Frontal cortex (tissue), 4 donors: Measurements from ENCODE around the gene NEUROG2. TPM values are rescaled to one million over a fixed set of nuclear protein-coding genes. Genes with fewer than 3 reads are reported as not detected.
"Not testable (repeated sequence)": the region's sequence is repeated elsewhere in the genome, so short reads cannot be mapped to it uniquely, and the experiment has no call there.

ENCODE experiments used
- DNase-seq, 2 donors: peaks; one replicate each; pipeline ENCODE4 v3.0.0; 2012; ENCODE audit warnings: low spot score in 2 of 2
- FAIRE-seq: peaks from 2 replicates; lab custom pipeline; 2012; peaks lifted over from hg19 to GRCh38; lab: Jason Lieb, UNC
- total RNA-seq: library from RNA; depleted of rRNA; stranded (reverse); fragments of >200 nt; gene quantifications from one replicate; pipeline ENCODE4 v1.2.3, GENCODE V29; 2014
- donor health status: control.
- donor health status: control.
- donor health status: control.

NEUROG2 gene
- 36.7 TPM for total RNA-seq

- DNase-seq (no peak), FAIRE-seq (no peak)
Observed at GRCh38 chr4:112516066-112516470, at the start of gene NEUROG2. Gene NEUROG2 (minus strand): TSS chr4:112516180. CDS start chr4:112515475, 705 bp downstream.

GRCh38 chr4:112564706-112565270 is 48.8 kb upstream of the NEUROG2 start:
- DNase-seq = no peak
- no peak for FAIRE-seq

GRCh38 chr4:112563431-112564200 is 47.6 kb upstream of the NEUROG2 start:
- no peak for FAIRE-seq
- DNase-seq = no peak

GRCh38 chr4:112562254-112562879 is 46.4 kb upstream of the NEUROG2 start:
- FAIRE-seq = no peak
- DNase-seq = no peak

- FAIRE-seq (no peak), DNase-seq (no peak)
Observed at GRCh38 chr4:112560084-112560483, 44.1 kb upstream of the NEUROG2 start.

- FAIRE-seq = no peak
- DNase-seq = no peak
Observed at GRCh38 chr4:112559053-112559452, 43.1 kb upstream of the NEUROG2 start.

- DNase-seq (no peak), FAIRE-seq (no peak)
Observed at GRCh38 chr4:112557676-112558411, 41.9 kb upstream of the NEUROG2 start.

- not testable (repeated sequence) for DNase-seq, FAIRE-seq
Observed at GRCh38 chr4:112554271-112554670, 38.3 kb upstream of the NEUROG2 start.

GRCh38 chr4:112552668-112553067 is 36.7 kb upstream of the NEUROG2 start:
- no peak for DNase-seq
- FAIRE-seq = no peak

GRCh38 chr4:112550728-112551127 is 34.7 kb upstream of the NEUROG2 start:
- DNase-seq (no peak), FAIRE-seq (no peak)

GRCh38 chr4:112546476-112546875 is 30.5 kb upstream of the NEUROG2 start:
- DNase-seq (no peak), FAIRE-seq (no peak)

GRCh38 chr4:112545346-112545745 is 29.4 kb upstream of the NEUROG2 start:
- FAIRE-seq (no peak), DNase-seq (no peak)

- no peak for DNase-seq
- no peak for FAIRE-seq
Observed at GRCh38 chr4:112540695-112541094, 24.7 kb upstream of the NEUROG2 start.

GRCh38 chr4:112536123-112536522 is 20.1 kb upstream of the NEUROG2 start:
- FAIRE-seq (no peak), DNase-seq (no peak)

GRCh38 chr4:112532267-112532666 is 16.3 kb upstream of the NEUROG2 start:
- DNase-seq (no peak), FAIRE-seq (no peak)

GRCh38 chr4:112531146-112531545 is 15.2 kb upstream of the NEUROG2 start:
- FAIRE-seq = no peak
- no peak for DNase-seq

- DNase-seq (no peak), FAIRE-seq (no peak)
Observed at GRCh38 chr4:112526061-112526460, 10.1 kb upstream of the NEUROG2 start.

- FAIRE-seq = no peak
Observed at GRCh38 chr4:112523764-112524505, 8.0 kb upstream of the NEUROG2 start.

GRCh38 chr4:112523008-112523721 is 7.2 kb upstream of the NEUROG2 start:
- DNase-seq (peak in 1 of 2 donors; percentile 23), FAIRE-seq (no peak)

More at GRCh38 chr4:112523764-112524505, 8.0 kb upstream of the NEUROG2 start:
- peak in 1 of 2 donors; percentile 50 for DNase-seq
